B cell (primary cell): ENCODE data around the gene SLTM. TPM values are rescaled to one million over a fixed set of nuclear protein-coding genes. Genes with fewer than 3 reads are reported as not detected.

Experiments
- ATAC-seq: fragments of 200-7000 bp; cut with Tn5 transposase; one replicate; pipeline ENCODE4 v1.10.0; 2021; ENCODE audit warnings: low read depth, mild to moderate bottlenecking, moderate number of reproducible peaks, moderate library complexity
- CTCF ChIA-PET: fragments of 350-600 bp; sonication (Branson Sonifier 250); formaldehyde crosslinking; loops from one replicate; lab custom pipeline; 2021; ENCODE audit warnings: antibody characterized with exemption, inconsistent platforms; lab: Charles Lee
- POLR2A ChIA-PET: fragments of 350-600 bp; sonication (Branson Sonifier 250); formaldehyde crosslinking; loops from one replicate; lab custom pipeline; 2021; ENCODE audit warnings: antibody characterized with exemption; lab: Charles Lee
- DNase-seq: peaks from one replicate; pipeline ENCODE4 v3.0.0; 2013
- H2AFZ ChIP-seq: 2 replicates; pipeline ENCODE4 v1.6.1; 2012; ENCODE audit warnings: mild to moderate bottlenecking, low read depth, low read length; ENCODE audit not compliant: insufficient read depth, poor library complexity, severe bottlenecking
- H3K27ac ChIP-seq, 2 donors: 1 replicate in 1 of 2; 2 replicates in 1 of 2; pipeline ENCODE4 v1.5.1; 2012 to 2013; ENCODE audit warnings: low read length in 2 of 2, mild to moderate bottlenecking in 2 of 2, moderate library complexity in 1 of 2
- H3K27me3 ChIP-seq, 4 experiments: fragments of 200-600 bp in 1 of 4; sonication (generic) in 1 of 4; replicated peaks in 1 of 4; 1 replicate in 2 of 4; 2 replicates in 2 of 4; pipeline versions ENCODE4 v1.6.1 to v1.7.0; 2013 to 2016; ENCODE audit warnings: low read length in 3 of 4, mild to moderate bottlenecking in 2 of 4, mixed read lengths in 1 of 4, moderate library complexity in 1 of 4; ENCODE audit not compliant: insufficient read depth in 4 of 4, control insufficient read depth in 3 of 4; ENCODE audit errors: control extremely low read depth in 1 of 4
- H3K36me3 ChIP-seq, 2 experiments: replicated peaks in 1 of 2; 1 replicate in 1 of 2; 2 replicates in 1 of 2; pipeline versions ENCODE4 v1.6.1 to v1.7.1; 2013; ENCODE audit warnings: low read length in 1 of 2; ENCODE audit not compliant: insufficient read depth in 2 of 2, control insufficient read depth in 1 of 2; ENCODE audit errors: control extremely low read depth in 1 of 2, extremely low read depth in 1 of 2
- H3K4me1 ChIP-seq, 2 donors: fragments of 200-600 bp in 1 of 2; sonication (generic) in 1 of 2; 1 replicate in 1 of 2; 2 replicates in 1 of 2; pipeline versions ENCODE4 v1.5.1 to v1.6.1; 2013 to 2017; ENCODE audit warnings: low read length in 2 of 2; ENCODE audit not compliant: control insufficient read depth in 2 of 2, insufficient read depth in 2 of 2
- H3K4me2 ChIP-seq: replicated peaks from 2 replicates; pipeline ENCODE3; 2012; ENCODE audit warnings: mild to moderate bottlenecking, low read depth, low read length; ENCODE audit not compliant: poor library complexity, severe bottlenecking
- H3K4me3 ChIP-seq, 5 experiments: fragments of 200-600 bp in 1 of 5; sonication (generic) in 1 of 5; 1 replicate in 3 of 5; 2 replicates in 2 of 5; pipeline versions ENCODE4 v1.5.1 to v1.7.0; 2011 to 2016; ENCODE audit warnings: low read length in 4 of 5, mild to moderate bottlenecking in 4 of 5, low read depth in 2 of 5, control low read depth in 1 of 5, moderate library complexity in 1 of 5; ENCODE audit not compliant: insufficient read depth in 1 of 5; ENCODE audit errors: control extremely low read depth in 1 of 5, extremely low read depth in 1 of 5
- H3K79me2 ChIP-seq: fragments of 200-600 bp; sonication (generic); one replicate; pipeline ENCODE4 v1.6.0; 2016; ENCODE audit warnings: low read length; ENCODE audit not compliant: control insufficient read depth, insufficient read depth
- H3K9ac ChIP-seq: fragments of 200-600 bp; sonication (generic); 2 replicates; pipeline ENCODE4 v1.6.1; 2017; ENCODE audit warnings: mild to moderate bottlenecking, low read length, moderate library complexity
- H3K9me3 ChIP-seq, 3 donors: one replicate each; pipeline versions ENCODE4 v1.6.1 to v1.7.1; 2013; ENCODE audit warnings: low read length in 2 of 3; ENCODE audit not compliant: control insufficient read depth in 2 of 3, insufficient read depth in 1 of 3; ENCODE audit errors: control extremely low read depth in 1 of 3
- H4K20me1 ChIP-seq: 2 replicates; pipeline ENCODE4 v1.6.0; 2012; ENCODE audit warnings: mild to moderate bottlenecking, low read length; ENCODE audit not compliant: insufficient read depth, control insufficient read depth, poor library complexity, severe bottlenecking
- H3K27ac Mint-ChIP-seq: one replicate; pipeline ENCODE4 v1.8.0; 2021; ENCODE audit warnings: mixed read lengths
- H3K27me3 Mint-ChIP-seq: one replicate; pipeline ENCODE4 v1.8.0; 2021; ENCODE audit warnings: mixed read lengths
- H3K4me1 Mint-ChIP-seq: one replicate; pipeline ENCODE4 v1.8.0; 2021; ENCODE audit warnings: mixed read lengths
- H3K4me3 Mint-ChIP-seq: one replicate; pipeline ENCODE4 v1.8.0; 2021; ENCODE audit warnings: mixed read lengths
- H3K9me3 Mint-ChIP-seq: one replicate; pipeline ENCODE4 v1.8.0; 2022; ENCODE audit warnings: mixed read lengths; ENCODE audit not compliant: insufficient read depth
- EZH2 ChIP-seq: IDR thresholded peaks from 2 replicates; pipeline ENCODE4 v1.6.1; 2012; ENCODE audit warnings: borderline replicate concordance, low read depth, mild to moderate bottlenecking, moderate library complexity, low read length; ENCODE audit not compliant: insufficient read depth, poor library complexity, severe bottlenecking
- WGBS: methylation state at CpG from one replicate; pipeline ENCODE4 v1.1.5; 2013; ENCODE audit warnings: missing lambda C conversion rate; ENCODE audit not compliant: insufficient coverage; 5-methylcytosine and 5-hydroxymethylcytosine counted together
- intact Hi-C: fragments of 100-400 bp; cut with micrococcal nuclease; formaldehyde crosslinking; loops from one replicate; pipeline ENCODE4 v1.10.0; 2022
- polyA plus RNA-seq: library from polyadenylated mRNA; depleted of rRNA; stranded (reverse); fragments of >200 nt; gene quantifications from 2 replicates; pipeline ENCODE4 v1.2.3, GENCODE V29; 2012
- total RNA-seq, 2 donors: library from RNA; stranded (reverse); fragments of 120-200 nt in 1 of 2; gene quantifications; 1 replicate in 1 of 2; 2 replicates in 1 of 2; pipeline versions ENCODE4 v1.2.3 to v1.2.4, GENCODE V29; 2013 to 2022
- TF ChIP-seq, protein P1 (sequence below): fragments of 200-600 bp; IDR thresholded peaks from one replicate; pipeline ENCODE4 v1.8.0; 2022; ENCODE audit warnings: antibody characterized with exemption, mild to moderate bottlenecking

SLTM gene
- total and polyA plus RNA-seq, 2 donors (not counting 1 experiment from before 2014, with no cell fraction given): 83.2 to 183 TPM

DNA sequence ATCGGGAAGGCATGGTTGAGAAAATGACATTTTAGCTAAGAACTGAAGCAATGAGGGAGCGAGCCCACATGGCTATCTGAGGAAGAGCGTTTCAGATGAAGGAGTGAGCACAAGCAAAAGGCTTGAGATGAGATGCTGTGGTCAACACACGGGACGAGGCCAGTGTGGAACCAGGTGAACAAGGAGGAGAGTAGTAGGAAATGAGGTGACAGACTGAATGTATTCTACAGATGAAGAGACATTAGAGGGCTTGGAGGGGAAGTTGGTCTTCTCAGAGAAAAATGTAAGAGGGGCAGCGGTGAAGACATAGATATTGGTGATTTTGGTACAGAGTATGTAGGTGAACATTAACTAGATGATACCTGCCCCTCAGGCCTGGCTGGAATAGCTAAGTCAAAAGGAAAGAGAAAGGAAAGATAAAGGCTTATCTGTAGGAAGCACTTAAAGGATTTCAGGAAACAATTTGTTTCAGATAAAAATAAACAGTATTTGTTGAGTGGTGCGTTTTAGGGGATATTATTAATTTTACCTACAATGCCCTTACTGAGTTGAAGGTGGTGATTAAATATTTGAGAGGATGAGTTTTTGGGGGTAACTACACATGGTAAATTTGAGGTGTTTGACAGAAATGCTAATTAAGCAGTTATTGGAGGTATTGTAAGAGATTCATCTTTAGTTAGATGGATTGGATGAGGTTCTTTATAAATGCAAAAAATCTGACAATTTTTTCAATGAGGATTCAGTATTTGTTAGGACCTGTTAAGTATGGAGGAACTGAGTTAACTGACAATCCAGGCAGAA is 57.0 kb downstream of the SLTM start:
- intact Hi-C loops: no loop called here
- CTCF ChIA-PET: no interaction called here
- POLR2A ChIA-PET: no interaction called here
- Histone ChIP-seq H3K27ac (no peak overlapping the region), H3K9ac (no peak overlapping the region), H3K9me3 (no peaks in the 10 kb centered on the region), H4K20me1 (no peaks in the 10 kb centered on the region), H3K36me3 (peaks cover 4 to 37% of the 10 kb centered on the region in 2 experiments), H3K4me1 (no peaks in the 10 kb centered on the region), H3K79me2 (peaks cover 3% of the 10 kb centered on the region), H3K4me2 (no peak overlapping the region), H3K27me3 (no peaks in the 10 kb centered on the region), H2AFZ (no peak overlapping the region), H3K4me3 (no peak overlapping the region)
- TF ChIP-seq EZH2: no peak
- TF ChIP-seq, protein P1, sequence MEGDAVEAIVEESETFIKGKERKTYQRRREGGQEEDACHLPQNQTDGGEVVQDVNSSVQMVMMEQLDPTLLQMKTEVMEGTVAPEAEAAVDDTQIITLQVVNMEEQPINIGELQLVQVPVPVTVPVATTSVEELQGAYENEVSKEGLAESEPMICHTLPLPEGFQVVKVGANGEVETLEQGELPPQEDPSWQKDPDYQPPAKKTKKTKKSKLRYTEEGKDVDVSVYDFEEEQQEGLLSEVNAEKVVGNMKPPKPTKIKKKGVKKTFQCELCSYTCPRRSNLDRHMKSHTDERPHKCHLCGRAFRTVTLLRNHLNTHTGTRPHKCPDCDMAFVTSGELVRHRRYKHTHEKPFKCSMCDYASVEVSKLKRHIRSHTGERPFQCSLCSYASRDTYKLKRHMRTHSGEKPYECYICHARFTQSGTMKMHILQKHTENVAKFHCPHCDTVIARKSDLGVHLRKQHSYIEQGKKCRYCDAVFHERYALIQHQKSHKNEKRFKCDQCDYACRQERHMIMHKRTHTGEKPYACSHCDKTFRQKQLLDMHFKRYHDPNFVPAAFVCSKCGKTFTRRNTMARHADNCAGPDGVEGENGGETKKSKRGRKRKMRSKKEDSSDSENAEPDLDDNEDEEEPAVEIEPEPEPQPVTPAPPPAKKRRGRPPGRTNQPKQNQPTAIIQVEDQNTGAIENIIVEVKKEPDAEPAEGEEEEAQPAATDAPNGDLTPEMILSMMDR: no peak
- no peaks in the 10 kb centered on the region for H3K9me3 Mint-ChIP-seq
- ATAC-seq: no peak
- H3K27me3 Mint-ChIP-seq: no peaks in the 10 kb centered on the region
- no peaks in the 10 kb centered on the region for H3K4me1 Mint-ChIP-seq
- WGBS: 95% methylated on average over 6 of the region's 7 CpGs
- H3K4me3 Mint-ChIP-seq: no peak overlapping the region
- DNase-seq: no peak
- H3K27ac Mint-ChIP-seq: no peak overlapping the region

GRCh38 chr15:58875343-58875742 is 58.1 kb downstream of the SLTM start:
- Mint-ChIP-seq H3K4me1 (no peaks in the 10 kb centered on the region), H3K9me3 (no peaks in the 10 kb centered on the region), H3K27ac (no peak overlapping the region), H3K27me3 (no peaks in the 10 kb centered on the region), H3K4me3 (no peak overlapping the region)
- no peak for DNase-seq
- intact Hi-C loops: no loop called here
- Histone ChIP-seq H3K79me2 (no peaks in the 10 kb centered on the region), H3K4me3 (no peak overlapping the region), H3K27me3 (no peaks in the 10 kb centered on the region), H4K20me1 (no peaks in the 10 kb centered on the region), H3K27ac (no peak overlapping the region), H3K36me3 (peaks cover 4 to 25% of the 10 kb centered on the region in 2 experiments), H3K9me3 (no peaks in the 10 kb centered on the region), H3K4me2 (no peak overlapping the region), H3K4me1 (no peaks in the 10 kb centered on the region), H3K9ac (no peak overlapping the region), H2AFZ (no peak overlapping the region)
- ChIA-PET POLR2A (no interaction called here), CTCF (no interaction called here)
- ATAC-seq: no peak
- no peak for TF ChIP-seq EZH2
- TF ChIP-seq, protein P1: no peak
